Right atrium auricular region (tissue), 2 donors: Measurements from ENCODE around the gene WDPCP. TPM values are rescaled to one million over a fixed set of nuclear protein-coding genes. Genes with fewer than 3 reads are reported as not detected.

Experiments used
- DNase-seq: peaks from one replicate; pipeline ENCODE4 v3.0.0-alpha.2; 2019; ENCODE audit warnings: low spot score
- H3K27ac ChIP-seq, 2 donors: fragments of 200-600 bp; sonication (generic); 1 replicate in 1 of 2; 2 replicates in 1 of 2; pipeline ENCODE4 v1.5.1; 2016 to 2019
- H3K27me3 ChIP-seq, 2 donors: fragments of 200-600 bp; sonication (generic); one replicate each; pipeline versions ENCODE4 v1.5.1 to v1.6.0; 2017 to 2019
- H3K36me3 ChIP-seq: fragments of 200-600 bp; sonication (generic); one replicate; pipeline ENCODE4 v1.5.1; 2016
- H3K4me1 ChIP-seq, 2 donors: fragments of 200-600 bp; sonication (generic); one replicate each; pipeline versions ENCODE4 v1.5.1 to v1.6.0; 2017 to 2019
- H3K4me3 ChIP-seq, 2 donors: fragments of 200-600 bp; sonication (generic); 1 replicate in 1 of 2; 2 replicates in 1 of 2; pipeline ENCODE4 v1.5.1; 2017 to 2019; ENCODE audit warnings: mild to moderate bottlenecking in 1 of 2, moderate library complexity in 1 of 2
- H3K9me3 ChIP-seq, 2 donors: fragments of 200-600 bp; sonication (generic); one replicate each; pipeline ENCODE4 v1.5.1; 2019
- total RNA-seq, 2 donors: library from RNA; depleted of rRNA; stranded (reverse); fragments of >200 nt; gene quantifications; one replicate each; pipeline ENCODE4 v1.1.0, GENCODE V29; 2016
- TF ChIP-seq, protein P1 (sequence below), 2 donors: fragments of 200-600 bp; sonication (generic); IDR thresholded peaks; one replicate each; pipeline ENCODE4 v1.5.1; 2019; ENCODE audit warnings: antibody characterized with exemption in 2 of 2

The WDPCP gene
- total RNA-seq, 2 donors from 2014 or later: 8.7 to 12.6 TPM

DNA sequence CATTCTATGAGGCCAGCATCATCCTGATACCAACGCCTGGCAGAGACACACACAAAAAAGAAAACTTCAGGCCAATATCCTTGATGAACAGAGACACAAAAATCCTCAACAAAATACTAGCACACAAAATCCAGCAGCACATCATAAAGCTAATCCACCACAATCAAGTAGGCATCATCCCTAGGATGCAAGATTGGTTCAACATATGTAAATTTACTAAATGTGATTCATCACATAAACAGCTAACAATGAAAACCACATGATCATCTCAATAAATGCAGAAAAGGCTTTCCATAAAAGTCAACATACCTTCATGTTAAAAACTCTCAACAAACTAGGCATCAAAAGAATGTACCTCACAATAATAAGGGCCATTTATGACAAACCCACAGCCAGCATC is 65.3 kb downstream of the WDPCP start:
- Histone ChIP-seq H3K27ac (no peak overlapping the region), H3K9me3 (peaks cover 0 to 20% of the 10 kb centered on the region in 2 donors), H3K4me1 (no peaks in the 10 kb centered on the region), H3K36me3 (no peaks in the 10 kb centered on the region), H3K27me3 (no peaks in the 10 kb centered on the region), H3K4me3 (no peak overlapping the region)
- TF ChIP-seq, protein P1, sequence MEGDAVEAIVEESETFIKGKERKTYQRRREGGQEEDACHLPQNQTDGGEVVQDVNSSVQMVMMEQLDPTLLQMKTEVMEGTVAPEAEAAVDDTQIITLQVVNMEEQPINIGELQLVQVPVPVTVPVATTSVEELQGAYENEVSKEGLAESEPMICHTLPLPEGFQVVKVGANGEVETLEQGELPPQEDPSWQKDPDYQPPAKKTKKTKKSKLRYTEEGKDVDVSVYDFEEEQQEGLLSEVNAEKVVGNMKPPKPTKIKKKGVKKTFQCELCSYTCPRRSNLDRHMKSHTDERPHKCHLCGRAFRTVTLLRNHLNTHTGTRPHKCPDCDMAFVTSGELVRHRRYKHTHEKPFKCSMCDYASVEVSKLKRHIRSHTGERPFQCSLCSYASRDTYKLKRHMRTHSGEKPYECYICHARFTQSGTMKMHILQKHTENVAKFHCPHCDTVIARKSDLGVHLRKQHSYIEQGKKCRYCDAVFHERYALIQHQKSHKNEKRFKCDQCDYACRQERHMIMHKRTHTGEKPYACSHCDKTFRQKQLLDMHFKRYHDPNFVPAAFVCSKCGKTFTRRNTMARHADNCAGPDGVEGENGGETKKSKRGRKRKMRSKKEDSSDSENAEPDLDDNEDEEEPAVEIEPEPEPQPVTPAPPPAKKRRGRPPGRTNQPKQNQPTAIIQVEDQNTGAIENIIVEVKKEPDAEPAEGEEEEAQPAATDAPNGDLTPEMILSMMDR (IDR thresholded peaks at IDR 0.05): no peak
- no peak for DNase-seq

DNA sequence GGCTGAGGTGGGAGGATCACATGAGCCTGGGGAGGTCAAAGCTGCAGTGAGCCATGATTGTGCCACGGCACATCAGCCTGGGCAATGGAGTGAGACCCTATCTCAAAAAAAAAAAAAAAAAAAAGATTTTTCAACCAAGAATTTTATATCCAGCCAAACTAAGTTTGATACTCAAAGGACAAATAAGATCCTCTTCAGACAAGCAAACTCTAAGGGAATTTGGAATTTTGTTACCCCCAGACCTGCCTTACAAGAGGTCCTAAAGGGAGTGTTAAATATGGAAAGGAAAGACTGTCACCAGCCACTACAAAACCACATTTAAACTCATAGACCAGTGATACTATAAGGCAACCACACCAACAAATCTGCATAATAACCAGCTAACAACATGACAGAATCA is 67.5 kb downstream of the WDPCP start:
- H3K9me3 ChIP-seq: peaks cover 0 to 20% of the 10 kb centered on the region in 2 donors
- no peak overlapping the region for H3K4me3 ChIP-seq
- TF ChIP-seq, protein P1 (IDR thresholded peaks at IDR 0.05): no peak
- H3K27ac ChIP-seq: no peak overlapping the region
- no peaks in the 10 kb centered on the region for H3K4me1 ChIP-seq
- DNase-seq: no peak
- H3K27me3 ChIP-seq: no peaks in the 10 kb centered on the region
- no peaks in the 10 kb centered on the region for H3K36me3 ChIP-seq

DNA sequence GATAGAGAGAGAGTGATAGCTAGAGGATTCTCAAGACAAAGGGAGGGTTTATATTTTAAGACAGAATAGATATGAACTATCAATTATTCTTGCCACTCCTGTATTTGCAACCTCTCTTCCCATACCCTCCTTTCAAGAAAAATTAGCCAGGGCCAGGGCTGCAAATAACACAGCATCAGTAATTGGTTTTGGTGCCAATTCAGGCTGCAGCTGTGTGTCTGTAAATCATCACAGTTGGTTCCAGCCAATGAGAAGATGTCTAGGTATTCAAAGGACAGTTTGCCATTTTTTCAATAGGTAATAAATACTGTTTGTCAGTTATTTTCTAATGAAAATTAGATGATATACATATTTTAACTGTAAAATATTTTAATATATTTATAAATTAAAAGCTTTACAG is 73.5 kb downstream of the WDPCP start:
- H3K27me3 ChIP-seq: no peaks in the 10 kb centered on the region
- TF ChIP-seq, protein P1 (IDR thresholded peaks at IDR 0.05): no peak

DNA sequence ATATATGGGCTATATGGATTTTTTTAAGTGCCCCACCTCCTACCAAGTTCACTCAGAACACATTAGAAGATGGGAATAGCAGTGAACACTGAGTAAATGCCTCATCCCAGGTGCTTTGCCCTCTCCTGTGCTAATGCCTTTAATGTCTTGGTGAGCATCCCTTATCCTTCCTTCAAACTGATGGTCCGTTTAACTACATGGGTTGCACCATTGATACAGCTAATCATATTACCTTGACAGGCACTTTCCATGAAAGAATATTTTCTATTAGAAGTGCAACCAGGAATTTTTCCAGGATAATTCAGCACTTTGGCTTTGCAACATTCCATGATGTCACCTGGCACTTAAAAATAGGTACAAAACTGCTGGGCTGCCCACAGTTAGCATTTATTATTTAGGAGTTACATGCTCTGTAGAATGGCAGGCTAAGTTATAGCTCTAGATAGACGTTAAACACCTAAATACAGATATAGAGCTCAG is 74.0 kb downstream of the WDPCP start:
- Histone ChIP-seq H3K4me3 (no peak overlapping the region), H3K27ac (no peak overlapping the region), H3K36me3 (no peaks in the 10 kb centered on the region), H3K9me3 (peaks cover 0 to 9% of the 10 kb centered on the region in 2 donors), H3K27me3 (no peaks in the 10 kb centered on the region), H3K4me1 (no peaks in the 10 kb centered on the region)
- TF ChIP-seq, protein P1 (IDR thresholded peaks at IDR 0.05): no peak
- DNase-seq: no peak

More for the DNA sequence above, 73.5 kb downstream of the WDPCP start:
- Histone ChIP-seq H3K4me3 (no peak overlapping the region), H3K9me3 (peaks cover 0 to 9% of the 10 kb centered on the region in 2 donors), H3K27ac (no peak overlapping the region), H3K36me3 (no peaks in the 10 kb centered on the region), H3K4me1 (no peaks in the 10 kb centered on the region)
- no peak for DNase-seq

DNA sequence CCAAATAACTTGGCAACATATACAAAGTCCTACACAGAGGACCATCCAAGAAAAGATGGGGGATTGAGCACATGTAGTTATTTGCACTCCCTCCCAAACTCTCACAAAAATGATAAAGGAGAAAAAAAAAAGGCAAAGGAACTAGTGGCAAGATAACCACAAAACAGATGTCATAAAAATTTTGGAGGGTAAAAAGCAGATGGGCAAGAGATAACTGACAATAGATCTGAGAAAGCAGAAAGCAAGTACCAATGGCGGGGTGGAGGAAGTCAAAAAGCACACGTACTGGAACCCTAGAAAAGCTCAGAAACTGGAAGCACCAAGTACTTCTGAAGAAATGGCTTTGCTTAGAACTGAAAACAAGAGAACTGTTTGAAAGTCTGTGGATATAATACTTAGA is 82.0 kb downstream of the WDPCP start:
- Histone ChIP-seq H3K27ac (no peak overlapping the region), H3K27me3 (no peaks in the 10 kb centered on the region), H3K36me3 (no peaks in the 10 kb centered on the region), H3K9me3 (peaks cover 0 to 5% of the 10 kb centered on the region in 2 donors), H3K4me1 (no peaks in the 10 kb centered on the region), H3K4me3 (no peak overlapping the region)
- TF ChIP-seq, protein P1 (IDR thresholded peaks at IDR 0.05): no peak
- DNase-seq: no peak

DNA sequence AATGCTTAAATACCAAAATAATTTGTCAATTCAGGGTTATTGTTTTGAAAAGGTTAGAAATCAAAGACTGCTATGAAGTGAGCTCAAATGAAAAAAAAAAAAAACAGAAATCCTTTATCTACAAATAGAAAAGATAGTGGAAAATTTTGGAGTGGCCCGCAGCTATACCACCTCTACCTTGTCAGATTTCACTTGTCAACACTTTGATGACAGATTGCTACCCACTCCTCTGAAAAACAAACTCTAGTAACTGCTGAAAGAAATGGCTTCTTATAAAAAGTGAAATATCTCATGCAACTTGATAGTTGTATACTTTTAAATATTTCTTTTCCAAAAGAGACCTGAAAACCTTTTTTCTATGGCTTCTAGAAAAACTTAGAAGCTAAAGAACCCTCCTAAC is 84.5 kb downstream of the WDPCP start:
- Histone ChIP-seq H3K9me3 (no peaks in the 10 kb centered on the region), H3K27me3 (no peaks in the 10 kb centered on the region), H3K27ac (no peak overlapping the region), H3K36me3 (no peaks in the 10 kb centered on the region), H3K4me3 (no peak overlapping the region), H3K4me1 (no peaks in the 10 kb centered on the region)
- no peak for DNase-seq
- TF ChIP-seq, protein P1 (IDR thresholded peaks at IDR 0.05): no peak
